DMS 273 (cell line): ENCODE data around the gene PLEKHG1.

Source experiments
- DNase-seq: peaks from one replicate; lab custom pipeline; 2025; ENCODE audit not compliant: unreplicated experiment; lab: John Stamatoyannopoulos, UW

PLEKHG1 gene

GRCh38 chr6:150599199-150600009 lies at the start of gene PLEKHG1:
Gene PLEKHG1 (plus strand): TSS chr6:150599885. CDS start chr6:150733682, 133,797 bp downstream.
- peak; percentile 84 for DNase-seq

GRCh38 chr6:150550244-150550643 lies 49.4 kb upstream of the PLEKHG1 start:
- no peak for DNase-seq

- no peak for DNase-seq
These were observed 42.6 kb upstream of the PLEKHG1 start for GRCh38 chr6:150557043-150557599.

- no peak for DNase-seq
These were observed 39.4 kb upstream of the PLEKHG1 start for GRCh38 chr6:150560004-150560883.

GRCh38 chr6:150560884-150561219 lies 38.8 kb upstream of the PLEKHG1 start:
- DNase-seq = no peak

- DNase-seq = no peak
These were observed 33.7 kb upstream of the PLEKHG1 start for GRCh38 chr6:150565945-150566344.

- no peak for DNase-seq
These were observed 33.2 kb upstream of the PLEKHG1 start for GRCh38 chr6:150566486-150566885.

- DNase-seq = peak; percentile 15
These were observed 32.3 kb upstream of the PLEKHG1 start for GRCh38 chr6:150567380-150567779.

- DNase-seq = peak; percentile 61
These were observed 31.8 kb upstream of the PLEKHG1 start for GRCh38 chr6:150567823-150568383.

- DNase-seq = no peak
These were observed 31.1 kb upstream of the PLEKHG1 start for GRCh38 chr6:150568560-150568959.

- no peak for DNase-seq
These were observed 30.5 kb upstream of the PLEKHG1 start for GRCh38 chr6:150569161-150569560.

GRCh38 chr6:150573041-150573681 lies 26.5 kb upstream of the PLEKHG1 start:
- peak; percentile 56 for DNase-seq

GRCh38 chr6:150575836-150576235 lies 23.8 kb upstream of the PLEKHG1 start:
- no peak for DNase-seq

GRCh38 chr6:150576651-150577226 lies 22.9 kb upstream of the PLEKHG1 start:
- DNase-seq = no peak

- DNase-seq = no peak
These were observed 20.1 kb upstream of the PLEKHG1 start for GRCh38 chr6:150579611-150580010.

GRCh38 chr6:150580489-150580888 lies 19.2 kb upstream of the PLEKHG1 start:
- DNase-seq = no peak

GRCh38 chr6:150584065-150584464 lies 15.6 kb upstream of the PLEKHG1 start:
- DNase-seq = no peak

GRCh38 chr6:150584596-150584995 lies 15.1 kb upstream of the PLEKHG1 start:
- DNase-seq = no peak

GRCh38 chr6:150586850-150587359 lies 12.8 kb upstream of the PLEKHG1 start:
- DNase-seq = no peak

GRCh38 chr6:150587637-150588036 lies 12.0 kb upstream of the PLEKHG1 start:
- no peak for DNase-seq
